GM21528 (cell line): ENCODE data around the gene SLC25A41.

ENCODE experiments used
- ATAC-seq: cut with Tn5 transposase; IDR thresholded peaks from one replicate; pipeline ENCODE4 v1.9.1; 2021; ENCODE audit warnings: mild to moderate bottlenecking, moderate library complexity; ENCODE audit not compliant: unreplicated experiment, low FRiP score

Gene SLC25A41

GRCh38 chr19:6460099-6460884 is 26.7 kb upstream of the SLC25A41 start:
- ATAC-seq, result peak; percentile 69

- peak; percentile 25 for ATAC-seq
These were observed 25.9 kb upstream of the SLC25A41 start, which contains the start of gene SLC25A23 for GRCh38 chr19:6459262-6460098. SLC25A23 (minus strand) TSS chr19:6459792; CDS start chr19:6459628, 164 bp downstream.

- no peak for ATAC-seq
These were observed 25.2 kb upstream of the SLC25A41 start for GRCh38 chr19:6458695-6459261.

GRCh38 chr19:6457958-6458694 is 24.6 kb upstream of the SLC25A41 start:
- no peak for ATAC-seq

GRCh38 chr19:6455924-6456323 is 22.4 kb upstream of the SLC25A41 start:
- no peak for ATAC-seq

GRCh38 chr19:6453951-6454565 is 20.5 kb upstream of the SLC25A41 start:
- no peak for ATAC-seq

- no peak for ATAC-seq
These were observed 19.3 kb upstream of the SLC25A41 start for GRCh38 chr19:6452899-6453298.

GRCh38 chr19:6452223-6452614 is 18.7 kb upstream of the SLC25A41 start:
- ATAC-seq, result no peak

- no peak for ATAC-seq
These were observed 18.1 kb upstream of the SLC25A41 start for GRCh38 chr19:6451583-6452222.

GRCh38 chr19:6450166-6450565 is 16.6 kb upstream of the SLC25A41 start:
- ATAC-seq, result no peak

GRCh38 chr19:6448045-6448444 is 14.5 kb upstream of the SLC25A41 start:
- no peak for ATAC-seq

- ATAC-seq, result no peak
These were observed 12.9 kb upstream of the SLC25A41 start for GRCh38 chr19:6446452-6446851.

GRCh38 chr19:6443986-6444385 is 10.4 kb upstream of the SLC25A41 start:
- ATAC-seq, result no peak

- ATAC-seq, result no peak
These were observed 8.6 kb upstream of the SLC25A41 start for GRCh38 chr19:6442087-6442688.

- ATAC-seq, result no peak
These were observed 7.3 kb upstream of the SLC25A41 start for GRCh38 chr19:6440905-6441304.

GRCh38 chr19:6439743-6440142 is 6.2 kb upstream of the SLC25A41 start:
- no peak for ATAC-seq

GRCh38 chr19:6433165-6433564 is 398 bp downstream of the SLC25A41 start:
- no peak for ATAC-seq

- no peak for ATAC-seq
These were observed 1.7 kb downstream of the SLC25A41 start for GRCh38 chr19:6431891-6432290.
